ENCODE data around the gene OGFOD2.
"Not testable (repeated sequence)": the region's sequence is repeated elsewhere in the genome, so short reads cannot be mapped to it uniquely, and the experiment has no call there.

Gene OGFOD2

DNA sequence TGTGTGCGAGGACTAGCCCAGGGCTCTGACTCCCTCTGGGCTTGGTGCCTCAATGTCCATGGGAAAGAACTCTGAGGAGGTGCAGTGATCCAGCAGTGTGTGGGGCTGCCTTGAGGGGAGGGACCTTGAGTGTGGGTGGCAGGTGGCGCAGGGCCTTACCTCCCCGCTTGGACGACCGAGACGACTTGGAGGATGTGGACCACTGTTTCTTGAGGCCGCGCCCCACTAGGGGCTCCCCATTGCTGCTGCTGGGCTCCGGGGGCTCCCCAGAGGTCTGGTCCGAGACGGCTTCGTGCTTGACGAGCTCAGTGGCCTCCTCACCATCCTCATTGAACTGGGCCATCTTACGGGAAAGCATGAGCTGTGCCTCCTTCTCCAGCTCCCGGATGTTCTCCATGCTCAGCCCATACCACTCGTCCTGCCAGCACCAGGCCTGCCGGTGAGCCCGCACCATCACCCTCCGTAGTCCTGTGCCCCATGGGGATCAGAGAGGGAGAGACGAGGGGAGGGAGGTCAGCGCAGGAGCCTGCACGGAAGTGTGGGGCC lies 30.1 kb downstream of the OGFOD2 start:
- DNase-seq: no peak

DNA sequence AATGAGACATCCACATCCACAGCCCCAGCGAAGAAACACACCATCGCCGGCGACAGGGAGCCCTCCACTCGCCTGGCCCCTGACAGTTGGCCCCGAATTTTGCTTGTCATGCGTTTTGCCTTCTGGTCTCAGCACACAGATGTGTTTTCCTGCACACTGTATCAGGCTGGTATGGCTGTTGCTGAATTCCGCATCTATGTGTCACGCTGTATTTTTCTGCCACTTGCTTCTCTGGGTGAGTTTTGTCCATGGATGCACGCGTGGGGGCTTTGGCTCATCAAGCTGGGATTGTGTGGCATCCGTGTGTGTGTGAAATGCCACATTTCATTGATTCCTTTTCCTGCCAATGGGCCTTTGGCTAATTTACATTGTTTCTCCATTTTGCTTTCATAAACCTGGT lies 31.9 kb downstream of the OGFOD2 start:
- no peak for DNase-seq

DNA sequence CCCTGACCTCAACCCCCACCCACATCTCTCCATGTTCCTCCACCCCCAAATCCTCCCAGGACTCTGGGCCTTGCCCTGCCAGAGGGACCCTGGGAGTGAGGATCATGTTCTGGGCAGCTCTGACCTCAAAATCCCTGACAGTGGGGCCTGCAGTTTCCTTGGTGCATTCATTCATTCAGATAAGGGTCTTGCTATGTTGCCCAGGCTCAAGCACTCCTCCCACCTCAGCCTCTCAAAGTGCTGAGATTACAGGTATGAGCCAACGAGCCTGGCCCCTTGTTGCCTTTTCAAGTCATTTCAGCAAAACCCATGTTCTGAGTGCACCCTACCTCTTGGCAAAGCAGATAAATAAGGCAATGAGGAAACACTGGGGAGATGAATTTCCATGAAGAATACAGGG lies 35.1 kb downstream of the OGFOD2 start:
- no peak for DNase-seq

DNA sequence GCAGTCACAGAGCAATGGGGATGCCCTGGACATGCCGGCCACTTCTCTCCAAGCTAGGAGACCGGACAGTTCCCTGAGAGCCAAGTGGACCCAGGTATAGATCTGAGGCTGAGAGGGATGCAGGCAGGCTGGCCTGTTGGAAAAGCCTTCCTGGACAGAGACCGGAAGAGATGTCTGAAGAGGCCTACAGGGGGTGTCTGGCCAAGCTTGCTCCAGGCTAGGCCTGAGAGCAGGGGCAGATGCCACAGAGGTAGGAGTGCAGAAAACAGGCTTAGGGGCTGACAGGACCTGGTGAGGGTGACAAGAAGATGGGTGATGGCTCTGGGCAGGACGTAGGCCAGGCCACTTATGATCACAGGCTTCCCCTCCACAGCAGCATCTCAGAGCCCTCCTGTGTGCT lies 35.6 kb downstream of the OGFOD2 start:
- no peak for DNase-seq

DNA sequence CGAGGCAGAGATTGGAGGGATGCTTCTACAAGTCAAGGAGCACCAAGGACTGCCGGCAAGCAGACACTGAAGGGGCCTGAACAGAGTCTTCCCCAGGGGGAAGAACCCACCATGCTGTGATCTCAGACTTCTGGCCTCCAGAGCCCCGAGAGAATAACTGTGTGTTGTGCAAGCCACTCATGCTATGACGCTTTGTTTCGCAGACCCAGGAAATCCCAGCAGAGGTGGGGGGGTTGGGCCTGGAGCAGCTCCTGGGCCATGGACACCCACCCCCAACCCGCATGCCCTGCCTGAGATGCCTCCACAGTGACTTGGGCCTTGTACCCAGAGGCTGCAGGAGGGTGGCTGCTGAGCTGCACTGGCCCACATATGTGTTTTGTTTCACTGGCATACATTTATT lies 36.7 kb downstream of the OGFOD2 start:
- DNase-seq: no peak

DNA sequence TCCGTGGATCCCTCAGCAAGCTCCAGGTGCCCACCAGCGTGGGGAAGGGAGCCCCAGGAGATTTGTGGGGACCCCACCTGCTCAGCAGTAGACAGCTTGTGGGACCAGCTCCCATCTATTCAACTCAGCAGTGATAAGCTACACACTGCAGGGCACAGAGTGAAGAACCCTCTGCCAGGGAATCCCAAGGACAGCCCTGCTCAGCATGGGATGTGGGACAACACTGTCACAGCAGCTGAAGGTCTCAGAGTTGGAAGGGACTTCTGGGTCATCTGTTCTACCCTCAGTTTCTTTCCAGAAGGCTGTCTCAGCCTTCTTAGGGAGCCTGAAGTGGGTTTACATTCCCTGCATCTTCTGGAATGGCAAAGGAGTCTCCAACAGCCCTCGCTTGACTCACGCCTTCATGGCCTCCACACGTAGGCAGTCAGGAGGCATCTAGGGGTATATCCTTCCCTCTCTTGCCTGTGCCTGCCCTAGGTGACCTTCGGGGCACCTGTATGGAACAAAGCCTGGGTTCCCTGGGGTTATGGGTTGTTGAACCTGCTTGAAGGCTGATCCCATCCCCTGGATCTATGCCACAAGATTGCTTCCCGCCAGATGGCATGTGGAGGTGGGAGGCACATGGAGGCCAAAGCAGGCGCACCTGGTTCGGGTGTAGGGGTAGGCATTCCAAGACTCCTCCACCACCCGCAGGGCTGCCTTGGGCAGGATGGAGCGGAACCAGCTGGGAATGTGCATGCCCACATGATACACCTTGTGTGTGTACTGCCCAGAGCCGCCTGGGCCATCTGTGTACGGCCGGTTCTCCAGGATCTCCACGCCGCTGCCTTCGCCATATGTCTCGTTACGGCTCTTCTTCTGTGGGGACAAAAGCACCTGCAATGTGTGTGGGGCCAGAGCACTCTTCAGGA lies 38.4 kb downstream of the OGFOD2 start:
- DNase-seq: no peak

DNA sequence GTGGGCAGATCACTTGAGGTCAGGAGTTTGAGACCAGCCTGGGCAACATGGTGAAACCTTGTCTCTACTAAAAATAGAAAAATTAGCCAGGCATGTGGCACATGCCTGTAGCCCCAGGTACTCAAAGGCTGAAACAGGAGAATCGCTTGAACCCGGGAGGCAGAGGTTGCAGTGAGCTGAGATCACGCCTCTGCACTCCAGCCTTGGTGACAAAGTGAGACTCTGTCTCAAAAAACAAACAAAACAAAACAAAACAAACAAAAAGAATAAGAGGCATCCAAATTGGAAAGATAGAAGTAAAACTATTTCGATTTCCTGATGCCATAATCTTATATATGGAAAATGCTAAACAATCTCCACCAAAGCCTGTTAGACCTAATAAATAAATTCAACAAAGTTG lies 39.4 kb downstream of the OGFOD2 start:
- DNase-seq: not testable (repeated sequence)

DNA sequence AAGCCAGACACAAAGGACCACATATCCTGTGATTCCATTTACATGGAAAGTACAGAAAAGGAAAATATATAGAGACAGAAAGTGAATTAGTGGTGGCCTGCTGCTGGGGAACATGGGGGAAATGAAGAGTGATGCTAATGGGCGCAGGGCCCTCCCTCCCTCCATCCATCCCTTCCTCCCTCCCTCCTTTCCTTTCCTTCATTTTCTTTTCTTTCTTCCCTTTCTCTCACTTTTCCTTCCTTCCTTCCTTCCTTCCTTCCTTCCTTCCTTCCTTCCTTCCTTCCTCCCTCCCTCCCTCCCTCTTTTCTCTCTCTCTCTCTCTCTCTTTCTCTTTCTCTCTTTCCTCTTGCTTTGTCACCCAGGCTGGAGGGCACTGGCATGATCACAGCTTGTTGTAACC lies 42.7 kb downstream of the OGFOD2 start:
- no peak for DNase-seq

DNA sequence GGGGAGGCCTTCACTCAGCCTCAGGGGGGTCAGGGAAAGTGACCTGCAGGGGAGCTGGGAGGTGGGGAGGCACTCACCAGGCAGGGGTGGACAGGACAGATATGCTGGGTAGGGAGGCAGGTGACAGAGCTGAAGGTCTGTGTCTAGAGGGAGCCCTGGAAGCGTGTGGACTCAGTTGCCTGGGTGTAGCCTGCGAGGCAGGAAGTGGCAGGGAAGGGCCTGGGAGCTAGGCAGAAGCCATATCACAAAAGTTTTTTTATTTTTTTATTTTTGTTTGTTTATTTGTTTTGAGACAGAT lies 44.7 kb downstream of the OGFOD2 start:
- no peak for DNase-seq

DNA sequence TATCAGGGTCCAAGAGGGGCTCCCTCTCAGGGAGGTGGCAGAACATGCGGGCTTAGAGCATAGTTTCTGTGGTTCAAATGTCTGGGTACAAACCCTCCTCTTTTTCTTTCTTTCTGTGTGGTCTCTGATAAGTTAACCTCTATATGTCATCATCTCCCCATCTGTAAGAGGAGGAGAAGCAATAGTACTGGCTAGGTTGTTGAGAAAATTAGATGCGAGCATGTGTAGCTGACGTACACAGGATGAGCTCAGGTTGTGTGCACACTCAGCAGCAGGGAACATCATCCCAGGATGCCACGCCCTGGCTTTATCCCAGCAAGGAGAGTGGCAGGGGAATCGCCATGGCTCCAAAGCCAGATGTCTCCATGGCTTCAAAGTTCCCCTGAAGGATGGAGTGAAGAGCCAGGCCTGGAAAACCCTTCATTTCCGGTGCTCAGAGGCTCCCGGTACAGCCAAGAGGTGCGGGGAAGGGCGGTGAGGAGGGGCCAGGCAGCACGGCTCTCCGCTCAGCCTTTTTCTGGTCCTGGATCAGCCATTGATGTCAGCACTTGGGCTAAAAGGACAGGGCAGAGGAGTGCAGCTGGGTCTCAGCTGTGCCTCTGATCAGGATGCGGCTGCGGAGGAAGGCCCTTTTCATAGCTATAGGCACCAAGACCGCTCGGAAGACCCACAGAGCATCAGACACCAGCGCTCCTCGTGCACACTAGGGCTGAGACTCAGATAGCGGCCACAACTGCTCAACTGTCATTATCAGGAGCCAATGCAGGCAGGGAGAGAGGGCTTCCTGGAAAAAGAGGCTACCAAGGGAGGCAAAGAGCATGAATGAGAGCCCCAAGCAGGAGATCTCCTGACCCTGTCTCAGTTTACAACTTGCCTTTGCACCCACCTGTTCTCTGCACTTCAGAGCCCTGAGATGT lies 46.9 kb downstream of the OGFOD2 start:
- no peak for DNase-seq

DNA sequence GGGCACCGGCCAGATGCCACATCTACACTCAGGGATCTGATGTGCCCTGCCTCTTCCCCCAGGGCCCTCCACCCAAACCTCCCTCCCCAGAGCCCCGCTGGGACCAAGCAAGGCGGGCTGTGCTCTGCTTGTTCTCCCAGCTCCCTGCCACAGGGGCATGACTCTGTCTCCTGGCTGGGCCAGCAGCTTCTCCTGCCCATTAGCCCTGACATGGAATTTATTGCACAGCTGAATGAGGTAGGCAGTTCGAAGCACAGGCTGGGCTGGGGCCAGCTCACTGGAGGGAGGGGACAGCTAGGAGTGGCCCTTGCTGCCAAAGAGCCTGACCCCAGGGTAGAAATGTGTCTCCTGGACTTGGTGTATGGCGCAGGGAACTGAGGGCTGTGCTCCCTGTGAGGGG lies 47.8 kb downstream of the OGFOD2 start:
- DNase-seq: no peak

DNA sequence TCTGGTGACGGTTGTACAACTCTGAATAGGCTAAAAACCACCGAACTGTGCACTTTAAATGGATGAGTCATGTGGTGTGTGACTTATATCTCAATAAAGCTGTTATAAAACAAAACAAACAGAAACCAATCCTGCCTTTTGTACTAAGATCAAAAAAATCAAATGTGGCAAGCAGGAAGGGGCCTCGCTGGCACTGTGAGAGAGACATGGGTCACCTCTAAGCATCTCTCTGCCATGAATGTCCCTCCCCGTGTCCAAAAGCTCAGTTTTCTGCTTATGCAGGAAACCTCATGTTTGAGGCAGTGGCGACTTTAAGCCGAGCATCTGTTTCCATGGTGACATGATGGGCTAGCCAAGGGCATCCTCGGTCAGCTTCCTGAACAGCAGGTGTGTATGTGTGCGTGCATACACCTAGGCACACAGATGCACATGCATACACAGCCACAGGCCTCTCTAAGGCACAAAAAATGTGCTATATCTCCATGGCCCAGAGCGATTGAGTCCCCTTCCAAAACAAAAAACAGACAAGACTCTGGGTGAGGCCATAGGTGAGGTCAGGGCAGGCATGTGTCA lies 49.9 kb downstream of the OGFOD2 start:
- peak; percentile 74 for DNase-seq

DNA sequence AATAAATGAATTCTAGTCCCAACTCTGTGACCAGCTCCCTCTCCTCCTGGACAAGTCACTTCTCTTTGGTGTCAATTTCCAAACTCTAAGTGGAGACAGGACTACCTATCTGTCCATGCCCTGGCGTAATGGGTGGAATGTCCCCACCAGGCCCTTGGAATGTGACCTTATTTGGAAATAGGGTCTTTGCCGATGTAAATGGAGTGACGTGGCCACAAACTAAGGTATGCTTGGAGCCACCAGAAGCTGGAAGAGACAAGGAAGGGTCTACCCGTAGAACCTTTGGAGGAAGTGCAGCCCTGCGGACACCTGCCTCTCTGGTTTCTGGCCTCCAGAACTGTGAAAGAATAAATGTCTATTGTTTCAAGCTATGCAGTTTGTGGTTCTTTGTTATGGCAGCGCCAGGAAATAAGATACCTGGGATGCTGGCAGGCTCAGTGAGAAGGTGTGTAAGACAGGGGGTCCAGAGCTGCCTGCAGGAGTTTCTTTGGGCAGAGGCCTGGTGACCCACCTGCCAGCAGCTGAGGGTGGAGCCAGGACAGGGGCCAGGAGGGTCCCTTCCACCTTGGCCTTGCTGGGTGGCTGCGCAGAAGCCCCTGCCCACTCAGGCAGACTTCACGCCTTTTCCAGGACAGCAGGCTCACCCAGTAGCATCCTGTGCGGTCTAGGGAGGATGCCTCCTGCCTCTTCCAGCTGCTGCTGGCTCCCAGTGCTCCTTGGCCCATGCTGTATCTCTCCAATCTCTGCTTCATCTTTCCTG lies 51.2 kb downstream of the OGFOD2 start:
- DNase-seq: no peak

DNA sequence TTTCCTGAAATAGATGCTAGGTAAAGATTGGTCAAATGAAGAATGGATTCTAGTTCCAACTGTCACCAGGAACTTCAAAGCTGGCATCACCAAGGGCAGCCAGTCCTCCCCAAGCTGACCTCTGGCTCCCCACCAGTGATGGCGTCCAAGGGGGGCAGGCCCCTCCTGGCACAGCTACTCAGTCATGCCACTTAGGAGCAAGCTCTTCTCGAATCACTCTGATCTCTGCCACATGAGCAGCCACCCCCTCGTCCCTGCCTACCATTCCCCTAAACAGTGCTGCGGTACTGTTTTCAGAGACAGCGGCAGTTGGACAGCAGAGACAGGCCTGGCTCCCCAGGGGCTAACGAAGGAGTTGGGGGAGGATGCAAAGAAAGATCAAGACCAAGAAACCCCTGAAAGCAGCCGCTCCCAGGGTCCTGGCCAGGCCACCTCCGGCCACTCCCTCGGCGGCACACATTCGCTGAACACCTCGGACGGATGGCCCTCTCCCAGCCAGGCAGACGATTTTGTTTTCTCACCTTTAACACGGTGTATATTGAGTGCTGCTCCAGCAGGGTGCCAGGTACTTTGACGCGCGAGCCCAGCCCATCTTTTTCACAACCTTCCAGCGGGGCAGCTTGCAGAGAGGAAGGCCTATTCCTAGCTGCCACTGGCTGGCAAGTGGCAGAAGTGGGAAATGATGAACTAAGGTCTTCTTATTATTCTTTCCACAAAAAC lies 52.8 kb downstream of the OGFOD2 start:
- no peak for DNase-seq

DNA sequence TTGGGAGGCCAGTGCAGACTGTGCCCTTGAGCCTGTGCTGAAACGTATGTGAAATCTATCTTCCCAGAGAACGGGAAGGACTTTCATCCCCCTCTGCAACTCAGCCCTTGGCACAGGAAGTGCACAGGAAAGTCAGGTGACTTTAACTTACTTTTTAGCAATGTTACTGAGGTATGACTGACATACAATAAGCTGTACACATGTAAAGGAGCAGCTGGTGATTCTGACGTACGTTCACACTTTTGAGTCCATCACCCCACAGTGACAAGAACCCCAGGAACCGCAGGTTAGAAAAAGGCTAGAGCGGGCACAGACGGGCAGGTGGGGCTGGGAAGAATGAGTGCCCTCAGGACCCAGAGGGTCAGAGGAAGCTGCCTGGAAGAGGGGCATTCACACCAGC lies 53.4 kb downstream of the OGFOD2 start:
- DNase-seq: no peak

DNA sequence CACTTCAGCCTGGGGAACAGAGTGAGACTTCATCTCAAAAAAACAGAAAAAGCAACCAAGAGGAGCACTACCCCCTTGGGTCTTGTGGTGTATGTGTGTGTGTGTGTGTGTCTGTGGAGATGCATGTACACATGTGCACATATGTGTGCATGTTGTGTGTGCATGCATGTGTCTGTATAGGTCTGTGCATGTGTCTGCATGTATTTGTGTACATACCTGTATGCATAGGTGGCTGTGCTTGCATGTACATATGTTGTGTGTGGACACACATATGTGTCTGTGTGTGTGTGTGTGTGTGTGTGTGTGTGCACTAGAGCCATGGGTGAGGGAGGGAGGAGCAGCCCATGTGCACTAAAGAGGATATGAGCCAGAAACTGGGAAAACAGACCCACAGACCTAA lies 54.5 kb downstream of the OGFOD2 start:
- no peak for DNase-seq
